Spleen (tissue), 10 donors: Measurements from ENCODE around the gene S100A5. TPM values are rescaled to one million over a fixed set of nuclear protein-coding genes. Genes with fewer than 3 reads are reported as not detected.

Experiments used
- polyA plus RNA-seq, 3 donors: library from polyadenylated mRNA; stranded (reverse); fragments of 200-250 nt; gene quantifications; one replicate each; pipeline ENCODE4 v1.2.1, GENCODE V29; 2013
- total RNA-seq, 7 donors: library from RNA; depleted of rRNA in 3 of 7; stranded (reverse); fragments of >200 nt in 3 of 7; fragmentation: NEBNext Ultra II Directional in 4 of 7; extraction: Animal tissue kit (Norgen Biotek cat#: 25700) in 4 of 7; gene quantifications; one replicate each; pipeline versions ENCODE4 v1.1.0 to v1.2.1, GENCODE V29; 2016 to 2021
- donor health status: healthy with polysubstance abuse.
- donor health status: DM: no; HTN: no; CAD: no; lungs with moderate emphysema.
- donor health status: DM: no; HTN: no; CAD: no.
- donor health status: Bipolar disorder and iron deficiency.
- donor health status: healthy.
- donor health status: DM: no; HTN: no; CAD: no.
- donor health status: DM: yes; HTN: yes; CAD: no.

The S100A5 gene
- total and polyA plus RNA-seq, 10 donors: 0.32 to 2.8 (median 0.46) TPM; not detected in 7

Other genes with a start within 250 kb of the S100A5 start
- not detected for gene PGLYRP3, start 228.0 kb downstream of the S100A5 start, total RNA-seq
- not detected for gene PGLYRP3, start 228.0 kb downstream of the S100A5 start, polyA plus RNA-seq
- gene PGLYRP4, start 192.1 kb downstream of the S100A5 start, total RNA-seq: not detected
- gene PGLYRP4, start 192.1 kb downstream of the S100A5 start, polyA plus RNA-seq: under 1 TPM in 1 of 3 donors, not detected in 2; 0.18 TPM
- 1,000 to 10,000 TPM in 6 of 7 donors, 100 to 1,000 TPM in 1; 961 to 6,984 (median 2,755) TPM for gene S100A9, start 183.1 kb downstream of the S100A5 start, total RNA-seq
- gene S100A9, start 183.1 kb downstream of the S100A5 start, polyA plus RNA-seq: 1,000 to 10,000 TPM in 2 of 3 donors, 100 to 1,000 TPM in 1; 947 to 4,509 (median 1,446) TPM
- 1,000 to 10,000 TPM in 1 of 7 donors, 100 to 1,000 TPM in 6; 138 to 1,354 (median 270) TPM for gene S100A12, start 165.3 kb downstream of the S100A5 start, total RNA-seq
- gene S100A12, start 165.3 kb downstream of the S100A5 start, polyA plus RNA-seq: 100 to 1,000 TPM; 126 to 567 (median 139) TPM
- gene S100A8, start 149.9 kb downstream of the S100A5 start, total RNA-seq: 1,000 to 10,000 TPM in 6 of 7 donors, 100 to 1,000 TPM in 1; 983 to 7,676 (median 1,629) TPM
- gene S100A8, start 149.9 kb downstream of the S100A5 start, polyA plus RNA-seq: 1,000 to 10,000 TPM in 2 of 3 donors, 100 to 1,000 TPM in 1; 756 to 2,335 (median 1,287) TPM
- gene S100A7A, start 124.4 kb downstream of the S100A5 start, total RNA-seq: not detected
- not detected for gene S100A7A, start 124.4 kb downstream of the S100A5 start, polyA plus RNA-seq
- not detected for gene S100A7, start 80.3 kb downstream of the S100A5 start, total RNA-seq
- not detected for gene S100A7, start 80.3 kb downstream of the S100A5 start, polyA plus RNA-seq
- gene S100A6, start 4.9 kb downstream of the S100A5 start, total RNA-seq: 100 to 1,000 TPM; 121 to 403 (median 193) TPM
- gene S100A6, start 4.9 kb downstream of the S100A5 start, polyA plus RNA-seq: 100 to 1,000 TPM; 578 to 779 (median 653) TPM
- gene S100A4, start 4.9 kb upstream of the S100A5 start, total RNA-seq: 100 to 1,000 TPM; 161 to 521 (median 309) TPM
- gene S100A4, start 4.9 kb upstream of the S100A5 start, polyA plus RNA-seq: 100 to 1,000 TPM; 309 to 755 (median 572) TPM
- 1 to 10 TPM in 2 of 7 donors, under 1 TPM in 1, not detected in 4; 0.44 to 1.3 (median 1.0) TPM for gene S100A3, start 8.3 kb upstream of the S100A5 start, total RNA-seq
- 1 to 10 TPM; 1.1 to 2.6 (median 2.2) TPM for gene S100A3, start 8.3 kb upstream of the S100A5 start, polyA plus RNA-seq
- gene S100A2, start 24.9 kb upstream of the S100A5 start, total RNA-seq: under 1 TPM in 2 of 7 donors, not detected in 5; 0.60 to 0.97 TPM
- gene S100A2, start 24.9 kb upstream of the S100A5 start, polyA plus RNA-seq: 1 to 10 TPM in 2 of 3 donors, under 1 TPM in 1; 0.61 to 5.2 (median 2.8) TPM
- gene S100A16, start 72.2 kb upstream of the S100A5 start, total RNA-seq: 100 to 1,000 TPM in 3 of 7 donors, 10 to 100 TPM in 4; 78.0 to 111 (median 97.0) TPM
- gene S100A16, start 72.2 kb upstream of the S100A5 start, polyA plus RNA-seq: 100 to 1,000 TPM in 1 of 3 donors, 10 to 100 TPM in 2; 52.0 to 101 (median 68.2) TPM
- gene S100A14, start 75.4 kb upstream of the S100A5 start, total RNA-seq: 1 to 10 TPM in 1 of 7 donors, under 1 TPM in 3, not detected in 3; 0.28 to 1.0 (median 0.75) TPM
- gene S100A14, start 75.4 kb upstream of the S100A5 start, polyA plus RNA-seq: 1 to 10 TPM; 1.2 to 3.0 (median 2.0) TPM
- gene S100A13, start 86.6 kb upstream of the S100A5 start, total RNA-seq: 100 to 1,000 TPM in 1 of 7 donors, 10 to 100 TPM in 6; 48.8 to 103 (median 72.4) TPM
- gene S100A13, start 86.6 kb upstream of the S100A5 start, polyA plus RNA-seq: 100 to 1,000 TPM; 118 to 146 (median 143) TPM
- 1 to 10 TPM in 1 of 7 donors, not detected in 6; 2.6 TPM for gene S100A1, start 87.5 kb upstream of the S100A5 start, total RNA-seq
- 10 to 100 TPM in 1 of 3 donors, 1 to 10 TPM in 2; 1.7 to 39.7 (median 8.2) TPM for gene S100A1, start 87.5 kb upstream of the S100A5 start, polyA plus RNA-seq
- 100 to 1,000 TPM in 2 of 7 donors, 10 to 100 TPM in 5; 70.7 to 108 (median 86.3) TPM for gene CHTOP, start 93.1 kb upstream of the S100A5 start, total RNA-seq
- gene CHTOP, start 93.1 kb upstream of the S100A5 start, polyA plus RNA-seq: 10 to 100 TPM; 58.1 to 84.1 (median 73.1) TPM
- 10 to 100 TPM; 26.3 to 60.7 (median 33.5) TPM for gene SNAPIN, start 117.8 kb upstream of the S100A5 start, total RNA-seq
- gene SNAPIN, start 117.8 kb upstream of the S100A5 start, polyA plus RNA-seq: 10 to 100 TPM; 37.1 to 50.3 (median 44.9) TPM
- gene ILF2, start 130.1 kb upstream of the S100A5 start, total RNA-seq: 100 to 1,000 TPM in 1 of 7 donors, 10 to 100 TPM in 6; 80.9 to 105 (median 85.0) TPM
- 10 to 100 TPM; 54.9 to 90.3 (median 82.4) TPM for gene ILF2, start 130.1 kb upstream of the S100A5 start, polyA plus RNA-seq
- 1 to 10 TPM in 6 of 7 donors, under 1 TPM in 1; 0.83 to 5.1 (median 2.5) TPM for gene NPR1, start 137.8 kb upstream of the S100A5 start, total RNA-seq
- 1 to 10 TPM; 2.1 to 3.6 (median 3.4) TPM for gene NPR1, start 137.8 kb upstream of the S100A5 start, polyA plus RNA-seq
- 10 to 100 TPM; 38.1 to 66.2 (median 49.0) TPM for gene INTS3, start 187.1 kb upstream of the S100A5 start, total RNA-seq
- gene INTS3, start 187.1 kb upstream of the S100A5 start, polyA plus RNA-seq: 10 to 100 TPM; 24.7 to 51.9 (median 46.6) TPM
- gene SLC27A3, start 234.5 kb upstream of the S100A5 start, total RNA-seq: 10 to 100 TPM; 11.1 to 28.4 (median 20.0) TPM
- gene SLC27A3, start 234.5 kb upstream of the S100A5 start, polyA plus RNA-seq: 10 to 100 TPM; 23.4 to 54.5 (median 48.6) TPM